HG03460 (cell line): ENCODE results near the gene THOC6.
"Not testable (repeated sequence)": the region's sequence is repeated elsewhere in the genome, so short reads cannot be mapped to it uniquely, and the experiment has no call there.

Experiments
- ATAC-seq: cut with Tn5 transposase; IDR thresholded peaks from one replicate; pipeline ENCODE4 v1.9.1; 2021; ENCODE audit not compliant: unreplicated experiment

THOC6 gene

DNA sequence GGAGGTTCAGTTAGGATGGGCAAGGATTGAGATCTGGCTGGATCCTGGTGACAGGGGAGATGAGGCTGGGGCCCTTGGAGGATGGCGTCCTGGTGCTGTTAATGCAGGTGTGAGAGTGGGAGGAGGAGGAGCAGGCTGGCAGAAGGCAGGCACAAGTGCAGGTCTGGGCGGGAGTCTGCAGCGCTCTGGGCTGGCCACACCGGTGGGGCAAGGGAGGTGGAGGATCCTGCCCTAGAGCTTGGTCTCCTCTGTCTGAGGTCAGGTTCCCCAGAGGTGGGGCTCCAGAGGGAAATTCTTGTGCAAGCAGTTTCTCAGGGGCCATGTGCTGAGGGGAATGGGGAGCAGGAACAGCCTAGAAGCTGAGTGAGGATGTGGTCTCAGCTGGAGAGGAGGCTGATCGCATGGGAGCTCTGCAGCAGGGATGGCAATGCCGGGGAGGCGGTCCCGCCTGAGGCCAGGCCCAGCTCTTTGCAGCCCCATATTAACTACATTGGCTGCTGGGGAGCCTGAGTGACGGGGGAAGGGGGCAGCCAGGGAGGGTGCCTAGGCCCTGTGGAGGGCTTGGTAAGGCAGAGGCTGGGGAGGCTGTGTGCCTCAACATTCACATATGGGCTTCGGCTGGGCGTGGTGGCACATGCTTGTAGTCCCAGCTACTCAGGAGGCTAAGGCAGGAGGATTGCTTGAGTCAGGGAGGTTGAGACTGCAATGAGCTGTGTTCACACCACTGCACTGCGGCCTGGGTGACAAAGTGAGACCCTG lies 28.9 kb downstream of the THOC6 start:
- ATAC-seq, result not testable (repeated sequence)

DNA sequence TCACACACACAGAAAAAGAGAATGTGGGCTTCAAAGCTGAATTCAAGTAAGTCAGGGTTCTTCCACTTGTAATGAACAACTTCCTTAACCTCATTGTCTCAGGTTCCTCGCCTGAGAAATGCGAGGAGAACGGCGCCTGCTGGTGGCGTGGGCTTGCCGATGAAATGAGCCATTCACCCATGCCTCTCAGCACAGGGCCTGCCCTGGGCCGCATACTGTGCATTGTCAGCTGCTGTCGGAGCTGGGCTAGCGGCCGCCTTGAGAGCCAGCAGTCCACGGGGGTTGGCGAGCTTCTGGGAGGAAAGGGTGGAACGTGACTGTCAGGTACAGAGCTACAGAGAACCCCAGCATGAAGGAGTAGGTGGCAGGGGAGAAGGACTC lies 29.5 kb downstream of the THOC6 start:
- ATAC-seq, result not testable (repeated sequence)

GRCh38 chr16:3054965-3055733 lies 31.3 kb downstream of the THOC6 start:
- ATAC-seq, result no peak

- not testable (repeated sequence) for ATAC-seq
These were observed 31.9 kb downstream of the THOC6 start for GRCh38 chr16:3055734-3056115.

- no peak for ATAC-seq
These were observed 32.7 kb downstream of the THOC6 start for GRCh38 chr16:3056336-3057180.

DNA sequence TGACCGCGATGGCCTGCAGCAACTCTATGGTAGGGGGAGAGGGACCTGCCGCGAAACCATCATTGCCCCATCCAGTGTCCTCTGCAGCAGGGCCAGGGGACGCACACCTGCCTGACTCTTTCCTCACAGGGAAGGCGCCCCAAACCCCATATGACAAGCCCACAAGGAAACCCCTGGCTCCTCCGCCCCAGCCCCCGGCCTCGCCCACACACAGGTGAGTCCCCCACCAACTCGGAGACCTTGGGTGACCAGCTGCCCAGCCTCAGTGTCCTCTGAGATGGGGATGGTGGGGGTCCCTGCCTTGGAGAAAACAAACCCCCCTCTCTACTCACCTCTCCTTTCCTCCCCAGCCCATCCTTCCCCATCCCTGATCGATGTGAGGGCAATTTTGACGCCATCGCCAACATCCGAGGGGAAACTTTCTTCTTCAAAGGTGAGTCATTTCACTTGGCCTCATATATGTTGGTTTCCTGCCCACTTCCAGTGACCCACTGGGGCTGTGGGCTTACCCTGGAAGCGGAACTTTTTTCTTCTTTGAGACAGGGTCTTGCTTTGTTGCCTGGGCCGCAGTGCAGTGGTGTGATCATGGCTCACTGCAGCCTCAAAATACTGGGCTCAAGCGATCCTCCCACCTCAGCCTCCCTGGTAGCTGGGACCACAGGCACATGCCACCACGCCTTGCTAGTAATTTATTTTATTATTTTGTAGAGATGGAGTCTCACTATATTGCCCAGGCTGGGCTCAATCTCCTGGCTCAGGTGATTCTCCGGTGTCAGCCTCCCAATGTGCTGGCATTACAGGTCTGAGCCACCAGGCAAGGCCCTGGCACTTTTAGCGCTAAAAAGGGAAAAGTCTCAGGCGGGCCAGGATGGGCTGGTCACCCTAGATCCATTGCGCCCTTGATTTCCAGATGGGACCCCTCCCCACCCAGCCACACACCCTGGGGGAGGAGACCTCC lies 33.6 kb downstream of the THOC6 start:
- no peak for ATAC-seq

GRCh38 chr16:3058139-3059030 lies 34.5 kb downstream of the THOC6 start:
- peak; percentile 39 for ATAC-seq

DNA sequence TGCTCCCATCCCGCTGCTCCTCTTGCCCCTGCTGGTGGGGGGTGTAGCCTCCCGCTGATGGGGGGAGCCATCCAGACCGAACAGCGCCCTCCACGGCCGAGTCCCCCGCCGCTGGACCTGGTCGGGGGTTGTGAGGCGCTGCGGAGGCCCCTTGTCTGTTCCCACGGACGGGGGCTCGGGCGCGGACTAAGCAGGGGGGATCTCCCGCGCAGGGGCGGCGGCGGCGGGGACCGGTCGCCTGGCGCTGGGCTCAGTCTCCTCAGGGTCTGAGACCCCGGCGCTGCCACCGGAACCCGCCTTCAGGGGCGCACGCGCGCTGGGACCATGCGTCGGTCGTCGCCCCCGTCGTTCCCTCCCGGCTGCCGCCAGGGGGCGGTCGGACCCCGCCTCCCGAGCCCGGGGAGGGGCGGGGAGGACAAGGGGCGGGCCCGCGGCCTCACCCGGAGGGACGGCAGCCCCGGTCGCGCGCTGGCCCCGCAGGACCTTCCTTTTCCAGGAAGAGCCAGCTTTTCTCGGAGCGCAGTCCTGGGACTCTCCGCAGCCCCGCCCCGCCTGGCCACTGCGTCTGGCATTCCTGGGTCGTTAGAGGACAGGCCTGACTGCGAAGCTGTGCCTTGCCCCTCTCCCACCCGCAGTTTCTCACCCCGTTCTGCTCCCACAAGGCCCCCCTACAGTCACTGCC lies 35.3 kb downstream of the THOC6 start:
- peak; percentile 74 for ATAC-seq

DNA sequence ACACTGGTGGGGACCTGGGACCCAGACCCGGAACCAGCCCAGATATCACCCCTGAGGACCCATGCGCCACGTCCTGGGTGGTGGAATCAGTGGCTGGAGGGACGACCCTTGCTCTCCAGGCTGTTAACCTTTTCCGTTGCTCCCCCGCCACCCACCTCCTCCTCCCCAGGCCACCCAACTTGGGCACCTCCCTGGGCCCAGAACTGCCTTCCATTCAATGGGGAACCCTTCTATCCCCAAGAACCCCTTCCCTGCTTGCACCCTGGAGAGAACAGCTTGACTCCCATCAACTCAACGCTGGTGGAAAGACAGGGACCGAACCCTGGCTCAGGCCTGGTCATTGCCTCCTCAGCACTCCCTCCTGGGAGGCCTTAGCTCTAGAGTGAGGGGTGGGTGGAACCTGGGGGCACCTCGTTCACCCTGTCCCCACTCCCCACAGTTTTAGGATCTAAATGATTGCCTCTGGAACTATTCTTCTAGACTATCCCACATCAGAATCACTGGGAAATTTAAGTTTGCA lies 35.9 kb downstream of the THOC6 start:
- ATAC-seq, result peak; percentile 6

DNA sequence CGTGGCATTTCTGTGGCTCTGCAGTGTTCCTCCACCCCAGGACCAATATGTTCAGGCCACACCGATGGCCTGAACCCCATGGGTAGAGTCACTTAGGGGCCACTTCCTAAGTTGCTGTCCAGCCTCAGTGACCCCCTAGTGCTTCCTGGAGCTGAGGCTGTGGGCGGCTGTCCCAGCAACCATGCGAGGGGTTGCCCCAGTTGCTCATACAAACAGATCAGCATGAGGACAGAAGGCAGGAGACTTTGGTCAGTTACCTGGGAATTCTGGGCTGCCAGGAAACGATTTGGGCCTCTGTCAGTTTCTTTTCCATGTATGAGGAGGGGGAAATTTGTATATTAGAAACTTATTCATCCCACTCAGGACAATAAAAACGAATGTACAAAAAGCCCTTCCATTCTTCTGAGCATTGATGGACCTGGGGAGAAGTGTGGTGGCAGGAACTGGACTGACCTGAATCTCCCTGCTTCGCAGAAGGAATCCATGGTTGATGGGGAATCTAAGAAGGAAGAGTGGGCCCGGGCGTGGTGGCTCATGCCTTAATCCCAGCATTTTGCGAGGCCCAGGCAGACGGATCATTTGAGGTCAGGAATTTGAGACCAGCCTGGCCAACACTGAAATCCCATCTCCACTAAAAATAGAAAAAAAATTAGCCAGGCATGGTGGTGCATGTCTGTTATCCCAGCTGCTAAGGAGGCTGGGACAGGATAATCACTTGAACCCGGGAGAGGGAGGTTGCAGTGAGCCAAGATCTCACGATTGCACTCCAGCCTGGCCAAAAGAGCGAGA lies 36.7 kb downstream of the THOC6 start:
- ATAC-seq, result no peak

GRCh38 chr16:3062553-3062952 lies 38.7 kb downstream of the THOC6 start:
- no peak for ATAC-seq

DNA sequence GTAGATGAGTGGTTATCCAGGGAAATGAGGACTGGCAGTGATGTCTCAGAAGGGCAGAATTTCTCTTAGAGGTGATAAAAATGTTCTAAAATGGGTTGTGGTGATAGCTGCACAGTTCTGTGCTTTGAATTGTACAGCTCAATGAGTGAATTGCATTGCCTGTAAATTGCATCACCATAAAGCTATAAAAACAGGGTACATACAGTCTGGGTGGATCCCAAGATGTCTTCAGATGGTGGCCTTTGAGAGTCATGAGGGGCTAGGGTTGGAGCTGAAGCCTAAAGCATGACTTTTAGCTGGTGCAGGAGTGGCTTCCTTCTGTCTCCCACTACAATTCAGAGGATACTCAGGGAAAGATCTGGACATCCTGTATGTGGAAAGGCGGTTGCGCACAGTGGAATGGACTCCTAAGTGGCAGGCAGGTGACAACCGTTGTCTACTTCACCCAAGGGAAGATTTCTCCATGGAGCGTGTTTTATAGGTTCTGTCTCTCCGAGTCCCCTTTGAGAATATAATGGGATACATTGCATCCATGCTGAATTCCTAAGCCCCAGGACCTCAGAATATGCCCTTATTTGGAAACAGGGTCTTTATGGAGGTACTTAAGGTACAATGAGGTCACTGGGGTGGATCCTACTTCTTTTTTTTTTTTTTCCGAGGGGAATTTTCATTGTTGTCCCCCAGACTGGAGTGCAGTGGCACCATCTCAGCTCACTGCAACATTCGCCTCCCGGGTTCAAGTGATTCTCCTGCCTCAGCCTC lies 40.0 kb downstream of the THOC6 start:
- no peak for ATAC-seq

GRCh38 chr16:3065069-3065741 lies 41.4 kb downstream of the THOC6 start, which contains the start of gene IL32:
IL32 (plus strand) TSS chr16:3065640; CDS start chr16:3065812, 172 bp downstream.
- ATAC-seq, result peak; percentile 44

GRCh38 chr16:3065742-3066439 lies 42.1 kb downstream of the THOC6 start:
- no peak for ATAC-seq

- no peak for ATAC-seq
These were observed 42.6 kb downstream of the THOC6 start for GRCh38 chr16:3066440-3066748.

- ATAC-seq, result no peak
These were observed 44.7 kb downstream of the THOC6 start for GRCh38 chr16:3068487-3068886.
